Thyroid gland (tissue), 4 donors: ENCODE measurements around the gene IFNAR2.

Experiments used
- CTCF ChIP-seq, 6 experiments: fragments of 200-600 bp in 3 of 6; fragments of 450-650 bp in 3 of 6; sonication (generic) in 3 of 6; IDR thresholded peaks; one replicate each; pipeline ENCODE4 v1.5.1; 2016 to 2019; ENCODE audit warnings: antibody characterized with exemption in 6 of 6, mild to moderate bottlenecking in 2 of 6, inconsistent platforms in 1 of 6, moderate library complexity in 1 of 6
- POLR2A ChIP-seq, 2 donors: fragments of 450-650 bp; IDR thresholded peaks; one replicate each; pipeline ENCODE4 v1.6.1; 2017; ENCODE audit warnings: antibody characterized with exemption in 2 of 2, mild to moderate bottlenecking in 2 of 2, moderate library complexity in 1 of 2

- TF ChIP-seq CTCF (IDR thresholded peaks at IDR 0.05) (no peak), POLR2A (IDR thresholded peaks at IDR 0.05) (no peak)
These were observed 30.3 kb downstream of the IFNAR2 start for GRCh38 chr21:33259995-33260394.
